ENCODE data around the gene NRAP.

NRAP gene

GRCh38 chr10:113562069-113562468 is 101.8 kb downstream of the NRAP start:
- Histone ChIP-seq H2BK12ac (ENCODE audit: low read length in 2 of 2) (no peak overlapping the region), H3K18ac (ENCODE audit: low read depth in 1 of 2, low read length in 2 of 2) (no peak overlapping the region), H3K27ac (ENCODE audit: low read length, poor library complexity, severe bottlenecking) (no peak overlapping the region), H2AK5ac (ENCODE audit: low read length, severe bottlenecking) (no peak overlapping the region), H3K9ac (ENCODE audit: low read length) (no peak overlapping the region), H3K4me2 (ENCODE audit: low read length, poor library complexity, severe bottlenecking) (no peak overlapping the region), H3K9me3 (ENCODE audit: control insufficient read depth, low read length) (no peaks in the 10 kb centered on the region), H3K4ac (ENCODE audit: low read depth in 1 of 2, low read length in 2 of 2) (no peak overlapping the region), H4K91ac (ENCODE audit: low read length) (no peak overlapping the region), H3K23ac (ENCODE audit: low read length in 2 of 2) (no peak overlapping the region), H3K4me1 (ENCODE audit: control insufficient read depth, insufficient read depth, low read depth, low read length) (peaks cover 2% of the 10 kb centered on the region), H2BK5ac (ENCODE audit: low read depth, low read length, poor library complexity, severe bottlenecking) (no peak overlapping the region), H3K14ac (ENCODE audit: low read length in 2 of 2) (no peak overlapping the region), H3K4me3 (ENCODE audit: insufficient read depth in 1 of 2, low read depth in 1 of 2, low read length in 2 of 2) (no peak overlapping the region), H4K8ac (ENCODE audit: low read length) (no peak overlapping the region), H3K27me3 (ENCODE audit: control insufficient read depth in 1 of 2, insufficient read depth in 1 of 2, low read length in 2 of 2) (peaks cover 17 to 37% of the 10 kb centered on the region in 2 experiments), H3K79me1 (replicated peaks; ENCODE audit: low read length, poor library complexity, severe bottlenecking) (no peaks in the 10 kb centered on the region), H2AFZ (ENCODE audit: low read depth, low read length) (no peak overlapping the region), H3K36me3 (ENCODE audit: control insufficient read depth in 1 of 2, insufficient read depth in 2 of 2, low read depth in 1 of 2, low read length in 2 of 2) (no peaks in the 10 kb centered on the region), H2BK120ac (ENCODE audit: low read depth, low read length) (no peak overlapping the region), H2BK15ac (ENCODE audit: low read depth, poor library complexity, severe bottlenecking) (no peak overlapping the region)
- DNase-seq = no peak
- 85% methylated on average over 6 of the region's 6 CpGs for WGBS

GRCh38 chr10:113561214-113561613 is 102.6 kb downstream of the NRAP start:
- no peak overlapping the region for H2BK15ac ChIP-seq (ENCODE audit: low read depth, poor library complexity, severe bottlenecking)
- H3K4me1 ChIP-seq (ENCODE audit: control insufficient read depth, insufficient read depth, low read depth, low read length) = peaks cover 2% of the 10 kb centered on the region
- H3K27ac ChIP-seq (ENCODE audit: low read length, poor library complexity, severe bottlenecking) = no peak overlapping the region
- DNase-seq = no peak
- no peak overlapping the region for H2AK5ac ChIP-seq (ENCODE audit: low read length, severe bottlenecking)
- H3K36me3 ChIP-seq (ENCODE audit: control insufficient read depth in 1 of 2, insufficient read depth in 2 of 2, low read depth in 1 of 2, low read length in 2 of 2) = no peaks in the 10 kb centered on the region
- no peak overlapping the region for H3K14ac ChIP-seq (ENCODE audit: low read length in 2 of 2)
- no peak overlapping the region for H3K4me3 ChIP-seq (ENCODE audit: insufficient read depth in 1 of 2, low read depth in 1 of 2, low read length in 2 of 2)
- H4K8ac ChIP-seq (ENCODE audit: low read length) = no peak overlapping the region
- H3K18ac ChIP-seq (ENCODE audit: low read depth in 1 of 2, low read length in 2 of 2) = no peak overlapping the region
- H3K4me2 ChIP-seq (ENCODE audit: low read length, poor library complexity, severe bottlenecking) = no peak overlapping the region
- no peak overlapping the region for H2AFZ ChIP-seq (ENCODE audit: low read depth, low read length)
- H3K27me3 ChIP-seq (ENCODE audit: control insufficient read depth in 1 of 2, insufficient read depth in 1 of 2, low read length in 2 of 2) = peaks cover 17 to 35% of the 10 kb centered on the region in 2 experiments
- H2BK12ac ChIP-seq (ENCODE audit: low read length in 2 of 2) = no peak overlapping the region
- WGBS = 92% methylated on average over 3 of the region's 3 CpGs
- no peak overlapping the region for H3K23ac ChIP-seq (ENCODE audit: low read length in 2 of 2)
- H2BK5ac ChIP-seq (ENCODE audit: low read depth, low read length, poor library complexity, severe bottlenecking) = no peak overlapping the region
- no peak overlapping the region for H4K91ac ChIP-seq (ENCODE audit: low read length)
- H2BK120ac ChIP-seq (ENCODE audit: low read depth, low read length) = no peak overlapping the region
- H3K79me1 ChIP-seq (replicated peaks; ENCODE audit: low read length, poor library complexity, severe bottlenecking) = no peaks in the 10 kb centered on the region
- no peaks in the 10 kb centered on the region for H3K9me3 ChIP-seq (ENCODE audit: control insufficient read depth, low read length)
- no peak overlapping the region for H3K9ac ChIP-seq (ENCODE audit: low read length)
- no peak overlapping the region for H3K4ac ChIP-seq (ENCODE audit: low read depth in 1 of 2, low read length in 2 of 2)

- H4K8ac ChIP-seq (ENCODE audit: low read length) = no peak overlapping the region
- DNase-seq = no peak
- no peak overlapping the region for H3K4ac ChIP-seq (ENCODE audit: low read depth in 1 of 2, low read length in 2 of 2)
- no peak overlapping the region for H3K27ac ChIP-seq (ENCODE audit: low read length, poor library complexity, severe bottlenecking)
- H2BK12ac ChIP-seq (ENCODE audit: low read length in 2 of 2) = no peak overlapping the region
- 67% methylated on average over 5 of the region's 5 CpGs for WGBS
- no peak overlapping the region for H3K9ac ChIP-seq (ENCODE audit: low read length)
- H2BK5ac ChIP-seq (ENCODE audit: low read depth, low read length, poor library complexity, severe bottlenecking) = no peak overlapping the region
- no peak overlapping the region for H3K14ac ChIP-seq (ENCODE audit: low read length in 2 of 2)
- H3K4me1 ChIP-seq (ENCODE audit: control insufficient read depth, insufficient read depth, low read depth, low read length) = peaks cover 2% of the 10 kb centered on the region
- H3K36me3 ChIP-seq (ENCODE audit: control insufficient read depth in 1 of 2, insufficient read depth in 2 of 2, low read depth in 1 of 2, low read length in 2 of 2) = no peaks in the 10 kb centered on the region
- H3K18ac ChIP-seq (ENCODE audit: low read depth in 1 of 2, low read length in 2 of 2) = no peak overlapping the region
- no peak overlapping the region for H4K91ac ChIP-seq (ENCODE audit: low read length)
- H3K79me1 ChIP-seq (replicated peaks; ENCODE audit: low read length, poor library complexity, severe bottlenecking) = no peaks in the 10 kb centered on the region
- H2BK15ac ChIP-seq (ENCODE audit: low read depth, poor library complexity, severe bottlenecking) = no peak overlapping the region
- no peak overlapping the region for H2AFZ ChIP-seq (ENCODE audit: low read depth, low read length)
- H2AK5ac ChIP-seq (ENCODE audit: low read length, severe bottlenecking) = no peak overlapping the region
- peaks cover 17 to 42% of the 10 kb centered on the region in 2 experiments for H3K27me3 ChIP-seq (ENCODE audit: control insufficient read depth in 1 of 2, insufficient read depth in 1 of 2, low read length in 2 of 2)
- H3K4me2 ChIP-seq (ENCODE audit: low read length, poor library complexity, severe bottlenecking) = no peak overlapping the region
- no peak overlapping the region for H2BK120ac ChIP-seq (ENCODE audit: low read depth, low read length)
- no peaks in the 10 kb centered on the region for H3K9me3 ChIP-seq (ENCODE audit: control insufficient read depth, low read length)
- H3K4me3 ChIP-seq (ENCODE audit: insufficient read depth in 1 of 2, low read depth in 1 of 2, low read length in 2 of 2) = no peak overlapping the region
- H3K23ac ChIP-seq (ENCODE audit: low read length in 2 of 2) = no peak overlapping the region
Measured at GRCh38 chr10:113560071-113560470, 103.8 kb downstream of the NRAP start.

- H3K9me3 ChIP-seq (ENCODE audit: control insufficient read depth, low read length) = no peaks in the 10 kb centered on the region
- no peaks in the 10 kb centered on the region for H3K36me3 ChIP-seq (ENCODE audit: control insufficient read depth in 1 of 2, insufficient read depth in 2 of 2, low read depth in 1 of 2, low read length in 2 of 2)
- H2BK12ac ChIP-seq (ENCODE audit: low read length in 2 of 2) = no peak overlapping the region
- H2AK5ac ChIP-seq (ENCODE audit: low read length, severe bottlenecking) = no peak overlapping the region
- no peak overlapping the region for H3K4me2 ChIP-seq (ENCODE audit: low read length, poor library complexity, severe bottlenecking)
- H3K23ac ChIP-seq (ENCODE audit: low read length in 2 of 2) = no peak overlapping the region
- H3K4me3 ChIP-seq (ENCODE audit: insufficient read depth in 1 of 2, low read depth in 1 of 2, low read length in 2 of 2) = no peak overlapping the region
- H3K18ac ChIP-seq (ENCODE audit: low read depth in 1 of 2, low read length in 2 of 2) = no peak overlapping the region
- 32% methylated on average over 9 of the region's 9 CpGs for WGBS
- DNase-seq = no peak
- no peak overlapping the region for H2BK5ac ChIP-seq (ENCODE audit: low read depth, low read length, poor library complexity, severe bottlenecking)
- no peak overlapping the region for H3K9ac ChIP-seq (ENCODE audit: low read length)
- no peak overlapping the region for H3K4ac ChIP-seq (ENCODE audit: low read depth in 1 of 2, low read length in 2 of 2)
- no peak overlapping the region for H4K91ac ChIP-seq (ENCODE audit: low read length)
- no peak overlapping the region for H2AFZ ChIP-seq (ENCODE audit: low read depth, low read length)
- H2BK120ac ChIP-seq (ENCODE audit: low read depth, low read length) = no peak overlapping the region
- peak overlapping the region; percentile 20 for H4K8ac ChIP-seq (ENCODE audit: low read length)
- no peak overlapping the region for H3K14ac ChIP-seq (ENCODE audit: low read length in 2 of 2)
- H3K27me3 ChIP-seq (ENCODE audit: control insufficient read depth in 1 of 2, insufficient read depth in 1 of 2, low read length in 2 of 2) = peaks cover 17 to 50% of the 10 kb centered on the region in 2 experiments
- no peak overlapping the region for H2BK15ac ChIP-seq (ENCODE audit: low read depth, poor library complexity, severe bottlenecking)
- no peaks in the 10 kb centered on the region for H3K79me1 ChIP-seq (replicated peaks; ENCODE audit: low read length, poor library complexity, severe bottlenecking)
- peaks cover 2% of the 10 kb centered on the region for H3K4me1 ChIP-seq (ENCODE audit: control insufficient read depth, insufficient read depth, low read depth, low read length)
- no peak overlapping the region for H3K27ac ChIP-seq (ENCODE audit: low read length, poor library complexity, severe bottlenecking)
Measured at GRCh38 chr10:113557903-113558321, 105.9 kb downstream of the NRAP start.
